A549 (cell line): ENCODE measurements around the gene ST6GALNAC1. TPM values are rescaled to one million over a fixed set of nuclear protein-coding genes. Genes with fewer than 3 reads are reported as not detected.

ENCODE experiments used
- ATAC-seq, 2 experiments: fragments of 200-7000 bp in 1 of 2; fragments of >200 bp in 1 of 2; cut with Nextera tagmentation in 1 of 2; cut with Tn5 transposase in 1 of 2; 3 replicates each; pipeline versions ENCODE4 v1.8.0 to v1.9.1; 2018 to 2020; ENCODE audit warnings: mild to moderate bottlenecking in 1 of 2, moderate library complexity in 1 of 2
- CTCF ChIA-PET: fragments of 300-600 bp; sonication (Branson Sonifier 250); formaldehyde crosslinking; extraction: SDS; loops from one replicate; lab custom pipeline; 2021; ENCODE audit warnings: antibody characterized with exemption, inconsistent platforms; lab: Yijun Ruan, JAX
- POLR2A ChIA-PET: fragments of 350-600 bp; formaldehyde crosslinking; extraction: SDS; loops from one replicate; lab custom pipeline; 2021; ENCODE audit warnings: antibody characterized with exemption, inconsistent platforms; lab: Yijun Ruan, JAX
- DNase-seq, 2 experiments: peaks; one replicate each; pipeline versions ENCODE4 v3.0.0 to v3.0.0-alpha.2; 2011 to 2016; ENCODE audit warnings: low read depth in 1 of 2, low spot score in 1 of 2
- FAIRE-seq: peaks from 2 replicates; lab custom pipeline; 2011; peaks lifted over from hg19 to GRCh38; lab: Jason Lieb, UNC
- H3K27ac ChIP-seq, 2 experiments: fragments of >200 bp; sonication (Bioruptor Twin); formaldehyde crosslinking; 3 replicates each; pipeline ENCODE4 v1.5.1; 2016 to 2017
- H3K4me1 ChIP-seq: fragments of >200 bp; sonication (Bioruptor Twin); formaldehyde crosslinking; 3 replicates; pipeline ENCODE4 v1.6.1; 2016
- H3K4me2 ChIP-seq: fragments of >200 bp; sonication (Bioruptor Twin); formaldehyde crosslinking; 3 replicates; pipeline ENCODE4 v1.6.1; 2016
- H3K4me3 ChIP-seq: fragments of >200 bp; sonication (Bioruptor Twin); formaldehyde crosslinking; 3 replicates; pipeline ENCODE4 v1.5.1; 2016
- H3K9me3 ChIP-seq: fragments of >200 bp; sonication (Bioruptor Twin); formaldehyde crosslinking; 3 replicates; pipeline ENCODE4 v1.6.1; 2016
- ATOH8 ChIP-seq: fragments of 250-450 bp; sonication (Bioruptor Pico); IDR thresholded peaks from 2 replicates; pipeline ENCODE4 v1.5.0; 2020; ENCODE audit warnings: low read depth, mild to moderate bottlenecking, moderate library complexity
- CBX2 ChIP-seq: fragments of 200-600 bp; sonication (generic); IDR thresholded peaks from 2 replicates; pipeline ENCODE4 v1.6.1; 2016; ENCODE audit warnings: low read depth, mild to moderate bottlenecking, borderline replicate concordance
- EHF ChIP-seq: fragments of 250-450 bp; sonication (Bioruptor Pico); IDR thresholded peaks from 2 replicates; pipeline ENCODE4 v1.5.0; 2020; ENCODE audit warnings: mild to moderate bottlenecking
- ELK1 ChIP-seq: fragments of 150-350 bp; IDR thresholded peaks from 2 replicates; pipeline ENCODE4 v1.6.1; 2014; ENCODE audit warnings: low read depth, mild to moderate bottlenecking, low read length
- ESRRA ChIP-seq: fragments of 150-350 bp; IDR thresholded peaks from 2 replicates; pipeline ENCODE4 v1.6.1; 2014; ENCODE audit warnings: mild to moderate bottlenecking, low read length, borderline replicate concordance
- FOSB ChIP-seq: fragments of 250-450 bp; sonication (Bioruptor Pico); IDR thresholded peaks from 2 replicates; pipeline ENCODE4 v1.5.0; 2020; ENCODE audit warnings: mild to moderate bottlenecking, moderate library complexity
- FOXS1 ChIP-seq: fragments of 250-450 bp; sonication (Bioruptor Pico); IDR thresholded peaks from 2 replicates; pipeline ENCODE4 v1.5.0; 2020; ENCODE audit warnings: mild to moderate bottlenecking, moderate library complexity
- GATA3 ChIP-seq: IDR thresholded peaks from 2 replicates; pipeline ENCODE4 v1.6.1; 2012; ENCODE audit warnings: borderline replicate concordance
- HES2 ChIP-seq: fragments of >200 bp; sonication (Bioruptor Twin); formaldehyde crosslinking; IDR thresholded peaks from 2 replicates; pipeline ENCODE4 v1.6.1; 2016
- HOXA7 ChIP-seq: fragments of 250-450 bp; sonication (Bioruptor Pico); IDR thresholded peaks from 2 replicates; pipeline ENCODE4 v1.5.0; 2020; ENCODE audit warnings: mild to moderate bottlenecking, moderate library complexity
- HOXB5 ChIP-seq: fragments of 250-450 bp; sonication (Bioruptor Pico); IDR thresholded peaks from 2 replicates; pipeline ENCODE4 v1.5.0; 2020; ENCODE audit warnings: mild to moderate bottlenecking, moderate library complexity
- JUN ChIP-seq, 2 experiments: fragments of >200 bp; sonication (Bioruptor Twin); formaldehyde crosslinking; IDR thresholded peaks; 2 replicates in 1 of 2; 3 replicates in 1 of 2; pipeline ENCODE4 v1.6.1; 2016 to 2017
- JUNB ChIP-seq: fragments of >200 bp; sonication (Bioruptor Twin); formaldehyde crosslinking; IDR thresholded peaks from 2 replicates; pipeline ENCODE4 v1.6.1; 2016
- MAX ChIP-seq: IDR thresholded peaks from 2 replicates; pipeline ENCODE4 v1.6.1; 2012
- MAZ ChIP-seq: fragments of 150-350 bp; IDR thresholded peaks from 2 replicates; pipeline ENCODE4 v1.6.1; 2014; ENCODE audit warnings: antibody characterized with exemption, low read depth, low read length, borderline replicate concordance
- NPAS2 ChIP-seq: fragments of 250-450 bp; sonication (Bioruptor Pico); IDR thresholded peaks from 2 replicates; pipeline ENCODE4 v1.8.0; 2022; ENCODE audit warnings: mild to moderate bottlenecking, moderate library complexity, borderline replicate concordance
- REST ChIP-seq: fragments of 200-600 bp; sonication (generic); IDR thresholded peaks from 2 replicates; pipeline ENCODE4 v1.6.1; 2016; ENCODE audit warnings: antibody characterized with exemption, mild to moderate bottlenecking, moderate library complexity
- TP53 ChIP-seq: fragments of 250-450 bp; sonication (Bioruptor Pico); IDR thresholded peaks from 2 replicates; pipeline ENCODE4 v1.5.0; 2021; ENCODE audit warnings: mild to moderate bottlenecking, moderate library complexity
- whole genome bisulfite sequencing: methylation state at CpG from one replicate; pipeline ENCODE4 v1.1.6; 2017; ENCODE audit errors: missing lambda C conversion rate; 5-methylcytosine and 5-hydroxymethylcytosine counted together
- polyA plus RNA-seq, 4 experiments: library from polyadenylated mRNA; depleted of rRNA in 3 of 4; stranded (reverse); fragments of >200 nt; fragmentation: RNase III in 1 of 4; extraction: RNeasy Plus Mini Kit Qiagen cat#74134 plus additional on column Dnase treatment in 1 of 4; gene quantifications; 2 replicates in 3 of 4; 3 replicates in 1 of 4; pipeline ENCODE4 v1.2.3, GENCODE V29; 2011 to 2017

The ST6GALNAC1 gene
- polyA plus RNA-seq, 2 of the 4 experiments (the other 2 are of a cell fraction): 0.27 to 0.72 TPM

- CTCF ChIA-PET: interaction anchor here (0.6 to 2.2 kb wide), 4 partner anchors 14 to 216 kb away, joined by 3 to 9 read pairs (median 4); partner anchors contain the start of gene ST6GALNAC1
- peak in 1 of 2 experiments; percentile 13; a peak in 2 of 6 replicates for ATAC-seq
- H3K9me3 ChIP-seq: no peaks in the 10 kb centered on the region
- TF ChIP-seq GATA3: no peak
- no peak for TF ChIP-seq MAZ
- TF ChIP-seq TP53: no peak
- no peak for TF ChIP-seq CBX2
- TF ChIP-seq ELK1: no peak
- no peak for TF ChIP-seq HES2
- no peak for TF ChIP-seq FOXS1 (CRISPR knock-in tag)
- TF ChIP-seq HOXB5 (CRISPR knock-in tag): no peak
- H3K4me3 ChIP-seq: no peak overlapping the region
- peaks cover 18% of the 10 kb centered on the region for H3K4me1 ChIP-seq
- no peak for DNase-seq
- H3K4me2 ChIP-seq: no peak overlapping the region
- POLR2A ChIA-PET: no interaction called here
- 81% methylated on average over 5 of the region's 5 CpGs for WGBS
- peak overlapping the region in 1 of 2 experiments; percentile 33; a peak in 3 of 6 replicates for H3K27ac ChIP-seq
- no peak for FAIRE-seq
These were observed 14.7 kb upstream of the ST6GALNAC1 start for GRCh38 chr17:76658242-76658662.

GRCh38 chr17:76657505-76658241 lies 14.1 kb upstream of the ST6GALNAC1 start:
- peak overlapping the region in 1 of 2 experiments; percentile 33; a peak in 2 of 6 replicates for H3K27ac ChIP-seq
- 69% methylated on average over 8 of the region's 8 CpGs for WGBS
- CTCF ChIA-PET: interaction anchor here (0.9 to 2.2 kb wide), 4 partner anchors 14 to 151 kb away, joined by 3 to 9 read pairs (median 4); partner anchors contain the start of gene ST6GALNAC1
- no peaks in the 10 kb centered on the region for H3K9me3 ChIP-seq
- peaks cover 18% of the 10 kb centered on the region for H3K4me1 ChIP-seq
- POLR2A ChIA-PET: interaction anchor here (1.0 kb wide), 1 partner anchor 14 kb away, joined by 3 read pairs; no protein-coding TSS in a partner anchor
- DNase-seq: no peak
- H3K4me3 ChIP-seq: no peak overlapping the region
- no peak for ATAC-seq
- no peak overlapping the region for H3K4me2 ChIP-seq
- TF ChIP-seq MAX (no peak), FOSB (CRISPR knock-in tag) (no peak), EHF (no peak), ATOH8 (CRISPR knock-in tag) (no peak), ESRRA (no peak), CBX2 (no peak), REST (no peak), HOXA7 (CRISPR knock-in tag) (no peak), JUN (IDR thresholded peaks at IDR 0.05) (no peak), ELK1 (no peak), HOXB5 (CRISPR knock-in tag) (no peak), JUNB (no peak), NPAS2 (no peak)
- no peak for FAIRE-seq
